Testis (tissue), 3 donors: ENCODE measurements around the gene CTIF. TPM values are rescaled to one million over a fixed set of nuclear protein-coding genes. Genes with fewer than 3 reads are reported as not detected.
A peak's percentile ranks its signal among the peaks of the same experiment; 100 is the strongest.

Experiments
- DNase-seq: peaks from one replicate; pipeline ENCODE4 v3.0.0-alpha.2; 2019
- H3K27ac ChIP-seq, 2 donors: fragments of 200-600 bp; sonication (generic); one replicate each; pipeline ENCODE4 v1.5.1; 2019
- H3K27me3 ChIP-seq: fragments of 200-600 bp; sonication (generic); one replicate; pipeline ENCODE4 v1.5.1; 2019
- H3K36me3 ChIP-seq: fragments of 200-600 bp; sonication (generic); one replicate; pipeline ENCODE4 v1.5.1; 2017; ENCODE audit warnings: low read depth; ENCODE audit errors: missing control alignments
- H3K4me1 ChIP-seq: fragments of 200-600 bp; sonication (generic); one replicate; pipeline ENCODE4 v1.5.1; 2019
- H3K4me3 ChIP-seq, 2 donors: fragments of 200-600 bp; sonication (generic); one replicate each; pipeline ENCODE4 v1.5.1; 2017 to 2019
- H3K9me3 ChIP-seq: fragments of 200-600 bp; sonication (generic); one replicate; pipeline ENCODE4 v1.5.1; 2017
- CTCF ChIP-seq, 3 experiments: fragments of 450-650 bp in 2 of 3; fragments of 200-600 bp in 1 of 3; sonication (generic) in 1 of 3; IDR thresholded peaks; one replicate each; pipeline ENCODE4 v1.5.1; 2016 to 2019; ENCODE audit warnings: antibody characterized with exemption in 3 of 3, mild to moderate bottlenecking in 2 of 3, moderate library complexity in 1 of 3
- POLR2A ChIP-seq: fragments of 450-650 bp; IDR thresholded peaks from one replicate; pipeline ENCODE4 v1.6.1; 2017; ENCODE audit warnings: antibody characterized with exemption, mild to moderate bottlenecking, moderate library complexity
- WGBS, 2 donors: methylation state at CpG; one replicate each; pipeline ENCODE4 v1.1.5; 2018; 5-methylcytosine and 5-hydroxymethylcytosine counted together
- intact Hi-C: fragments of 100-400 bp; cut with DNase I; formaldehyde crosslinking; loops from one replicate; pipeline ENCODE4 v1.15.1; 2023; ENCODE audit warnings: low total_unique reads
- polyA plus RNA-seq: library from polyadenylated mRNA; stranded (reverse); fragments of 350-450 nt; fragmentation: Illumina TruSeq; extraction: RNeasy Lipid Tissue Mini Kit (QIAGEN cat#74804); gene quantifications from one replicate; pipeline ENCODE4 v1.2.3, GENCODE V29; 2014; ENCODE audit warnings: low read depth, low replicate concordance; ENCODE audit not compliant: insufficient read depth
- total RNA-seq, 2 donors: library from RNA; depleted of rRNA; stranded (reverse); fragments of >200 nt; gene quantifications; one replicate each; pipeline ENCODE4 v1.2.3, GENCODE V29; 2016

The CTIF gene
- total and polyA plus RNA-seq, 3 donors from 2014 or later, result 33.8 to 41.5 (median 35.6) TPM

- TF ChIP-seq POLR2A (no peak), CTCF (IDR thresholded peaks at IDR 0.05) (no peak)
- Histone ChIP-seq H3K4me1 (peaks cover 28% of the 10 kb centered on the region), H3K27me3 (no peaks in the 10 kb centered on the region), H3K9me3 (no peaks in the 10 kb centered on the region), H3K36me3 (no peaks in the 10 kb centered on the region), H3K4me3 (no peak overlapping the region), H3K27ac (peak overlapping the region; percentile 39 to 54)
- DNase-seq, result no peak
- 46 to 53% methylated on average over 10 to 13 of the region's 13 CpGs for WGBS, 2 donors
- intact Hi-C loops, result no loop called here
Measured at GRCh38 chr18:48622911-48623431, 84.1 kb downstream of the CTIF start.

GRCh38 chr18:48623468-48624235 is 84.8 kb downstream of the CTIF start:
- Histone ChIP-seq H3K4me3 (no peak overlapping the region), H3K27ac (peak overlapping the region in 1 of 2 donors; percentile 54), H3K36me3 (no peaks in the 10 kb centered on the region), H3K4me1 (peaks cover 28% of the 10 kb centered on the region), H3K9me3 (no peaks in the 10 kb centered on the region), H3K27me3 (no peaks in the 10 kb centered on the region)
- no peak for DNase-seq
- TF ChIP-seq POLR2A (no peak), CTCF (IDR thresholded peaks at IDR 0.05) (no peak)
- intact Hi-C loops, result no loop called here
- 74 to 76% methylated on average over 7 of the region's 7 CpGs for WGBS, 2 donors

- peak overlapping the region in 1 of 2 donors; percentile 54 for H3K27ac ChIP-seq
- DNase-seq, result no peak
- intact Hi-C loops, result no loop called here
- no peak for TF ChIP-seq CTCF (IDR thresholded peaks at IDR 0.05)
- no peak for TF ChIP-seq POLR2A
- H3K36me3 ChIP-seq, result no peaks in the 10 kb centered on the region
- WGBS, 2 donors, result 80 to 84% methylated on average over 4 of the region's 4 CpGs
- H3K9me3 ChIP-seq, result no peaks in the 10 kb centered on the region
- H3K4me1 ChIP-seq, result peaks cover 26% of the 10 kb centered on the region
- no peaks in the 10 kb centered on the region for H3K27me3 ChIP-seq
- no peak overlapping the region for H3K4me3 ChIP-seq
Measured at GRCh38 chr18:48624856-48625255, 86.0 kb downstream of the CTIF start.

- Histone ChIP-seq H3K4me3 (no peak overlapping the region), H3K36me3 (no peaks in the 10 kb centered on the region), H3K27me3 (no peaks in the 10 kb centered on the region), H3K9me3 (no peaks in the 10 kb centered on the region), H3K27ac (no peak overlapping the region), H3K4me1 (peaks cover 12% of the 10 kb centered on the region)
- WGBS, 2 donors, result 77 to 96% methylated on average over 3 of the region's 3 CpGs
- no peak for TF ChIP-seq POLR2A
- DNase-seq, result no peak
- intact Hi-C loops, result no loop called here
Measured at GRCh38 chr18:48627216-48627615, 88.4 kb downstream of the CTIF start.

- H3K4me3 ChIP-seq, result no peak overlapping the region
- 48 to 49% methylated on average over 6 to 7 of the region's 7 CpGs for WGBS, 2 donors
- H3K27me3 ChIP-seq, result no peaks in the 10 kb centered on the region
- TF ChIP-seq CTCF (IDR thresholded peaks at IDR 0.05), result no peak
- no peak for TF ChIP-seq POLR2A
- no peak overlapping the region for H3K27ac ChIP-seq
- intact Hi-C loops, result no loop called here
- DNase-seq, result no peak
- H3K36me3 ChIP-seq, result no peaks in the 10 kb centered on the region
- H3K9me3 ChIP-seq, result no peaks in the 10 kb centered on the region
- H3K4me1 ChIP-seq, result no peaks in the 10 kb centered on the region
Measured at GRCh38 chr18:48629730-48630324, 91.0 kb downstream of the CTIF start.
